Activated T-helper 1 cell treated with Interleukin-2 at 50 U/mL for 16 hours (primary cell): ENCODE measurements around the gene PRLR.
"Not testable (repeated sequence)": the region's sequence is repeated elsewhere in the genome, so short reads cannot be mapped to it uniquely, and the experiment has no call there.

Experiments used
- DNase-seq: peaks from one replicate; pipeline ENCODE4 v3.0.0-alpha.2; 2020; ENCODE audit warnings: low read depth

PRLR gene

DNA sequence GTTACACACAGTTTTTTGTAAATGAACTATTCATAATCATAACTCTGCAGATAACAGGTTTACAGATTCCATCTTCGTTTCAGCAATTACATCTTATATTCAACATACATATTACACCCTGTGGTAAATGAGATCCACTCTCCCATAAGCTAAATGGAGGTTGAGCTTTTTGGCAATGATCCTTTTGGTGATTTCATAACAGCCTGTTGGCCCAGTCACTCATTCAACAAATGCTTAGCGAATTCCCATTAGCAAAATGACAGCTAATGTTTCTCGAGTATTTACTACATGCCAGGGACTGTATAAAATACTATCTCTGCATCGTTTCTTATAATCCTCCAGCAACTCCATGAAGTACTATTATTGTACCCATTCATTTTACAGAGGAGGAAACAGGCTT, 157.1 kb downstream of the PRLR start:
- DNase-seq, result no peak

DNA sequence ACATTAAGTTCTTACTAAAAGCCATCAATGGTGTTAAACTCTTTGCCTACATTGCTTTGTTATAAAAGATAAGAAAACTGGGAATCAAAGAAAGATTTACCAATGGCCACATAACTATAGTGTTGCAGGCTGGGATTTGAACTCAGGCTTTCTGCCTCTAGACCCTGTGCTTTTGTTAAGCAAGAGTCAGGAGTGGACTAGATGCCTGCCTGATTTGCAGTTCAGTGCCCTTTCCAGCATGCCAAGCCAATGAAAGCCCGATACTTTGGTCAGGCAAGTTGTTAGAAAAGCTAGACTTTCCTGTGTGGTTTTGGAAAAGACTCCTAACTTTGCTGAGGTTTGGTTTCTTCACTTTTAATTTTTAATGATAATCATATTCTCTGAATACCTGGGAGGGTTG, 161.1 kb downstream of the PRLR start:
- DNase-seq, result no peak

DNA sequence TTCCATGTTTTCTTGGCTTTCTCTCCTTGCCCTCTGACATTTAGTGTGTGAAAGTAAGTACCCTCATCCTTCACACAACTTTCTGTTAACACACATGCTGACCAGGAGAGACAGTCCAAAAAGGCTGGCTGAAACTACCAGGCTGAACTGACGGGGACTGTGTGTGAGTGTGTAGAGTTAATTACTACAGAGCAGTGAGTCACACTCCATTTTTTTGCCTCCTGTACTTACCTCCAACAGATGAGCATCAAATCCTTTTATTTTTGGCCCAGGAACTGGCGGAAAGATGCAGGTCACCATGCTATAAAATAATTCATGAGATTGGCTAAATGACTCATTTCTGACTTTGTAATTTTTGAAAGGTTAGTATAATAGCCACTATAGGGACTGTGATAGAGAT, 162.3 kb downstream of the PRLR start:
- DNase-seq, result no peak

DNA sequence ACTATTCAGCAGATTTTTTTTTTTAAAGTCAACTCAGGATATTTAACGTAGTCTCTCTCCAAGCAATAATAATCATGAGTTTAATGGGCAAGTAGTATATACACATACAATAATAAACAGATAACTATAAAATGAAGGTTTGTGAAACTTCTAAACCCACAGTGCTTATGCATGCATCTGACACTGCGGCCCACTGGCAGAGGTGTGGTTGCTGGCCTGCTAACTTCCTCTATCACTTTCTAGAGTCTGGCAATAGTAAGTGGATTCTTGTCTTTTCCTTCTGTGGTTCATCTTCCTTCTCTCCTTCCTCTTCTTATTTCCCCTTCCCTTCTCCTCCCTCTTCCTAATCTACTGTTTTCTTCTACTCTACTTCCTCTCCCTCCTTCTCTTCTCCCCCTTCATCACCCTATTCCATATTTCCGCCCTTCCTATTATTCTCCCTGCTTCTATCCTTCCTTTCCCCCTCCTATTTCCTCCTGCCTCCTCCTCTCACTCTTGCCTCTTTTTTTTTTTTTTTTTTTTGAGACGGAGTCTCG, 164.0 kb downstream of the PRLR start:
- DNase-seq, result no peak

DNA sequence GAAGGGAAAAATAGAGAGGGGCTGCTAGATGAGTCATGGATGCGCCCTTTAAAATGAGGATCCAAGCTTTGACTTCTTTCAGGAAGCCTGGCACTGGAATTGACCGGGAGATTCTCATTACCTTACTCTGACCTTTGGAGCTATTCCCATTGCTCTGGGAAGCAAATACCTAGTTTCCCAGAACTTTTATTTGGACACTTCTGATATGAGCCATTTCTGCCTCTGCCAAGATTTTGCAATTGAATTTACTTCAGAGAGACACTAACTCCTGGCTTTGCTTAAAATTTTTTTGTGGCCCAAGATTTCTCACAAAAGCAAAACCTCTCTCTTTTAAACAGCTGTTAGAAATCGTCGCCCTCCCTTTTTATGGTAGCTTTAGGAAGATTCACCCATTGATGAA, 166.9 kb downstream of the PRLR start:
- no peak for DNase-seq

DNA sequence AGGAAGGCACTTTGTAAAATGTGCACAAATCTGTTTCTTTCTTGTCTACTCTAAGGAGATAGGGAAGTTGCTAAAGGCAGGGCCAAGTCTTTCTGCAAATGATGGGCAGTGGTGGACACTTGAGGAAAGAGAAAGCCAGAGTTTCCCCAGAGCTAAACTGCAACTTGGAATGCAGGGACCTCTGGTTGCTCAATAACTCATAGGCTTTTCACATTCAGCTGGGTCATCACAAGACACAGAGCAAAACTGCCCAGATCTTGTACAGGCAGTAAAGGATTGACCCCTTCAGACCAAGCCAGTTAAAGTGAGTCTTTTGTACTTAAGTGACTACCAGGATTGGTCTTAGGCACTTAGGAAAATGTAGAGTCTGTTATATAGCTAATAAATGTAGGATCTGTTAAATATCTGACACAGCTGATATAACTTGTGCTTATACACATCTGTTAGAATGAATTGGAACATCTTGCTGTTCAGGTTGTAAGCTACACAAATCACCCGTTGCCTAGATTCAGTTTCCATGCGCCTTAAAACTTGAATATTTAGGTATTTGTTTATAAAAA, 169.0 kb downstream of the PRLR start:
- no peak for DNase-seq

DNA sequence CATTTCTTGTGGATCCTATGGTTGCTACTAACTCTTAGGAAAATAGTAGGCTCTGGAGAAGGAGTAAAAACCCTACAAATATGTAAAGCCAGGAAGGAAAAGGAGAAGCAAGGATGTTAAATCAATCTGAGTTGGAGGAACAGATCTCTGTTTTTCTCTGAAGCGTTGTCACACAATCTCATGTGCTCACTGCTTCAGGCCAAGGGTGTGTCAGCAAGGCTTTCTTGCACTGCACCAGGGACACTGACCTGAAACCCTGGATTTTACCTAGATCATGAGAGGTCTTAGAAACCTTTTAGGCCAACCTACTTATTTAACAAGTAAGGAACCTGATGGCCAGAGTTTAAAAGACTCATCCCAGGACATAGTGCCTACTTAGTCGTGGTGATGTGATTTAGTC, 170.1 kb downstream of the PRLR start:
- no peak for DNase-seq

DNA sequence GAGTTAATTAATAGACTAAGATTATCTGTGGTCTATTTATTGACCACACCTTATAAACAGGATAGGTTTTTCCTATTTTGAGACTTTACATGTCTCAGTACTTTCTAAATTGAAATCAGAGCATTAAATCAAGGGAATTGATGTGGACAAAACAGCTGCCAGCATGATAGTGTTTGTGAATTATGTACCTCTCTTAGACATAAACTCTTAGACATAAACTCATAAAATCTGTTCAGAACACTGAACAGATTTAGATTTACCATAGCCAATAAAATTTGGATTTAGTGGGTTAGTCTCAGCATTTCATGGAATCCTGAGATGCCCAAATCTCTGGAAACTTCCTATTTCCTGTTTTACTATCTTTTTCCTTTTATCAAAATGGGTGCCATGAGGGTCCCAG, 171.0 kb downstream of the PRLR start:
- no peak for DNase-seq

DNA sequence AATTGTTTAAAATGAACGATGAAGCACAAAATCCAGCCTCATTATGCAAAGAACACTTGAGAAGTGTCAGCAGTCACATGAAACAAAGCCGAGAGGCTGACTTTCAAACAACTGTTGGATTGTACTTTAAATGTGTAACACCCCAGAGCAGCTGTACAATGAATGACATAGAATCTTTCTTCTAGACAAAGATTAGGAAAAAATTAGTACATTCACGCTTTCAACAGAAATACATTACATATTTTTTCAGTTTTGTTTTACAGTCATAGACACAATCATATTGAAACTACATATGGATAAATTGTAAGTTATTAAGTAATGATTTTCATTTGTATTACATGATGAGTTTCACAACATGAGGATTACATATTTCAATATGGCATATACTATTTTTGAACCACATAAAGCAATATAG, 171.9 kb downstream of the PRLR start:
- DNase-seq, result no peak

DNA sequence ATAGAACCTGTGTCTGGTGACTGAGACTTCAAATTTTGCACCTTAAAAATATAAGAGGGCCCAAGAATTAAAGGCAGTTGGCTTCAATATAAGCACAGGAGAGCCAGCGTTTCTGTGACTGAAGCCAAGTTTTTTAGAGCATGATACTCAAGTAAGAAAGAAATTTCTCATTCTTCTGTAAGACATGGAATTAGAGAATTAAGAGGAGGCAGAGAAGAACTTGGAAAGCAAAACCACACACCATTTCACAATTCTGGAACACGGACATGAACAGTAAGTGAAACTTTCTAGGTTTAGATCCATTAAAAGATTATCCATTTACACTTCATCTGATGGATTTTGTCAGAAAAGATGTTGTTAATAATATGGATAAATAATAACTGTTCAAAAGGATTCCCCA, 173.6 kb downstream of the PRLR start:
- no peak for DNase-seq

DNA sequence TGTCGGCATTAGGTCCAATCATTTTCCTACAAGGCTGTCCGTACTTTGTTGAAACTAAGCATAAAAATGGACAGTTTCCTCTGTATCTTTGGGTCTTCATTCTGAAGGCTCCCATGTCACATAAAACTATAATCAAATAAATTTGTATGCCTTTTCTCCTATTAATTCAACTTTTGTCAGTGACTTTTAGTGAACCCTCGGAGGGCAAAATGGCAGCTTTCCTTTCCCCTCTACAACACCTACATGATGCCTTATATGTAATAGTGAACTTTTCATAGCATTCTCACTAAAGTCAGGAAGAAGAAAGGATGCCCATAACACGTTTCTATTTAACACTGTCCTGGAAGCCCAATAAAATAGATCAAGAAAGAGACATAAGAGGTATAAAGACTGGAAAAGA, 177.4 kb downstream of the PRLR start:
- no peak for DNase-seq

DNA sequence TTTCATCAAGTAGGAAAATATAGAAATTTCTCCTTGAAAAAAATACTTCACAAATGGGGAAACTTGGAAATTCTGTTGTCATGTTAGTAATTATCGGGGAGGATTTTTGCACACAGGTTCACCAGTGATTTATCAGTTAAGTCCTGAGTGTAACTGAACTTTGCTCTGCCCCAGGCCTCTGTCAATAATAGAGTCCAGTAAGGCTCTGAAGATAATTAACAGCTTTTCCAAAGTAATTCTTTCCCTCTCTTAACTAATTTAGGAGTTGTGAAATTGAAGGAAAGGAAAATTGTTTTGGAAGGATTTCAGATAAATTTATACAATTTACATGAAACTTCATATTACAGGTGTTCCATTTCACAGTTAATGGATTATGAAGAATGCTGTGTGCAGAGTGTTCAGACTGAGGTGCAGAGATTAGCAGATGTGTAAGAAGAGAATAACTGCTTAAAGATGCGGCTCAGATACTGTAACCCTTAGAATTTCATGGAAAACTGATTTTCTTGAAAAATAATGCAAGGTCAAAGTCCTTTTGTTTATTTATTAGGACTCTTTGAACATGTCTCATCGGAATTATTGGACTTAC, 179.7 kb downstream of the PRLR start:
- DNase-seq, result no peak

DNA sequence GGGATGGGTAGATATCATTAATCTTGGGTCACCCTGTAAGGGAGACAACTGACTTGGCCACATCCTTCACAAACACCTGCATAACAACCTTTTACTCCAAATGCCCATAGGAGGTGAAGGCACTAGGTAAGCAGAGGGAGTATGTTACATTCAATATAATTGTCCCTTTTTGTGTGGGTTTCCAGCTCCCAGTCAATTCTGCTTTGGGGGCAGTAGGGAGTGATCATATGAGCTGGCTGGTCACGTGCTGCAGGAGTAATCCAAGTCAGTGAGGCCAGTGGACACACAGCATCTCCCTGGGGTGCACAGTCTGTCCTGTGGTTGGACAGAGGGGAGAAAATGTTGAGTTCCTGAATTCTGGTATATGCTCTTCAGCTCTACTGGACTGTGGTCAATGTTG, 181.4 kb downstream of the PRLR start:
- no peak for DNase-seq

DNA sequence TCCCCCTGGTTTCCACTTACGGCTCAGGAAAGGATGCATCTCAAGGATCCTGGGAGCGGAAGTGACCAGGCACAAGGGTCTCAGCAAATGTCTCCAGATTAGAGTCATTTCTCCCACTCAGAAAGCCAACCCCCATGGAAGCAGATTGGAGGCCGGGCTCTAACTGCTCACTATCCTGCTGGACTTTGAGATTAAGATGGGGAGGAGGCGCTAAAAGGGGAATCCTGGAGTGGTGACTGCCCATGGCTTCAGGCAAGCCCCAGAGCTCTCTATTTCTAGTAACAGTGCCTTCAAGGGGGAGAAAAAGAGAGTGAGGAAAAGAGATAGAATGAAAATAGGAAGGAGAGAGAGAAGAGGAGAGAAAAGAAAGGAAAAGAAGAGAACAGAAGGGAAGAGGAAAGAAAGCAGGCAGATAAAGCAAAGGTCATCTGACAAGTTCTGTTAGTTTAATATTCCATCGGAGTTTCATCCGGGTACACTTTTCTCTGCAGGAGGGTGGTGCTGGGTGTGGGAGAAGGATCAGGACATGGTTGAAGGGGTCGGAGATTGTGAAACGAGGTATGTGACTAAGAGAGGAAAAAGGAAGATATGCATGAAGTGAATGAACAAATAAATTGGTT, 182.4 kb downstream of the PRLR start, which contains the start of gene AGXT2:
AGXT2 (minus strand) TSS at position 165 of the 620 bp plus-strand sequence; CDS start at position 108, 57 bp downstream.
- DNase-seq, result no peak

DNA sequence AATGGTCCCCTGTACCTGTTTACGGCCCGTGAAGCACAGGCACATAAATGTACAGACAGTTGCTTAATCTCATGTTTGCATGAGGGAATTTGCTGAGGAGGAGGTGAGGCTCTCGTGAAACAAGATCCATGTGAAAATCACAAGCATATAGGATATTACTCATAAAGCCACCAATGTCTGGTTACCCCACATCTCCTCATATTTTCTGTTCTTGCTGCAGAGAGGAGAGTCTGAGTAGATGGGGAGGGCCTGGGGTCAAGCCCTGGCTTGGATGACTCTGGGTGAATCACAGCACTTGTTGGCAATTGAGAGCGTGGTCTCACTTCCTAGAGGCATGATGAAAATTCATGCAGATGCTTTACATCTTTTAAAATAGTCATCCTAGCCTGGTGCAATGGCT, 183.5 kb downstream of the PRLR start:
- DNase-seq, result no peak

DNA sequence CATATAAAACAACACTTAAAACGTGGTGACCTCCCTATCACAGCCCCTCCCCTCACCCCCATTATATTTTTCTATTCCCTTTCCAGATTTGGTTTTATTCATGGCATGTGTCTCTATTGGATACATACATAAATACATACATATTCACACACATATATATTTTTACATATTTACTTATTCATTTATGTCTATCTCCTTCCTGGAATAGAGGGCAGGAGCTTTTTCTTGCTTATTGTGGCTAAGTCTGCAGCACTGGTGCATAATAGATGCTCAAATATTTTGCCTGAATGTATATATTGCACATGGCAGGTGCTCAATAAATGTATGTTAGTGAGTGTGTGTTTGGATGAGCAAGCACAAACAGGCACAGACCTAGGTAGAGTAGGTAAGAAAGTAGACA, 185.0 kb downstream of the PRLR start:
- DNase-seq, result no peak

DNA sequence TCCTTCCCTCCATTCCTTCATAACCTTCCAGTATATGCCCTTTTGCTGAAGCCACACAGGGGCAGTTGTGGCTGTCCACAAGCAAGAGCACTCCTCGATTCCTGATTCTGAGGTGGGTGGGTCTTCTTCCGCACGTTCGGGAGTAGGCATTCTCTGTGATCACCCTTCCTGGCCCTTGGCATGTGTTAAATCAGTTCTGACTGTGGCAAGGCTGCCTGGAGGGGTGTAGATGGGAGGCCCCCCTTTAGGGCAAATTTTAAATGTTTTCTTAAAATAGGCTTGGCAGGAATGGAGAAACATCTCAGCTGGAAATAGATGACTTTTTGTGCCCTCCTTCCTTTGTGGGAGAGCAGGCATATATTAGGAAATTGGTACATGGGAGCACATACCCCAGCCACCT, 185.6 kb downstream of the PRLR start:
- no peak for DNase-seq

DNA sequence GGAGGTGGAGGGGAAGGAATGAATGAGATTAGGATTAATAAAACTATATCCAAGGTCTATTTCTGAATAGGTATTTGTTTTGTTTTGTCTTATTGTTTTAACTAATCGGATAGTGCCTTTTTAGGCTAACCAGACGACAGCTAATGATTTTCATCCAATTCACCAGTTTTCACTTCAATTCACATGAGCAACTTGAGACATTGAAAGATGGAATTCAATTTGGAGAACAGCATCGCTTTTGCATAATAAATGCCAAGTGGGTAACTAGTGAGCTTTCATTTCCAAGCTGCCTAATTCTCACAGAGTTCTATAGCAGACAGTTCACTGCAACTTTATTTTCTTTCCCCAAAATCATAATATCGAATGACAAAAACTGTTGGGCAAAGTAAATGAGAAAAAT, 187.5 kb downstream of the PRLR start:
- no peak for DNase-seq

DNA sequence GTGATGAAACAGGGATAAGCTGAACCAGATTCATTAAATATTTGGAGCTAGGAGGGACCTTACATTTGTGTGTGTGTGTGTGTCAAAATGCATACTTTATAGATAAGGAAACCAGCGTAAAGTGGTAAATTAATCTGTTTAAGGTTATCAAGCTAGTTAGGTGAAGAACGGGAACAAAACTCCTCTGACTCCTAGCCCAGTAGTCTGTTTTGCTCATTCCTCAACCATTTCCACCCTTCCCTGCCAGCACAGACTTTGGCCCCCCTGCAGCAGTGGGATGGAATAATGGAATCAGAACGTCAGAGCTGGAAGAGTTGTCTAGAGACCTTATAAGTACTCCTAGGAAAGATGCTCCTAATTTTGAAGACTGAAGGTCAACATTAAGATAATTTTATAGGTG, 189.0 kb downstream of the PRLR start:
- DNase-seq, result no peak

DNA sequence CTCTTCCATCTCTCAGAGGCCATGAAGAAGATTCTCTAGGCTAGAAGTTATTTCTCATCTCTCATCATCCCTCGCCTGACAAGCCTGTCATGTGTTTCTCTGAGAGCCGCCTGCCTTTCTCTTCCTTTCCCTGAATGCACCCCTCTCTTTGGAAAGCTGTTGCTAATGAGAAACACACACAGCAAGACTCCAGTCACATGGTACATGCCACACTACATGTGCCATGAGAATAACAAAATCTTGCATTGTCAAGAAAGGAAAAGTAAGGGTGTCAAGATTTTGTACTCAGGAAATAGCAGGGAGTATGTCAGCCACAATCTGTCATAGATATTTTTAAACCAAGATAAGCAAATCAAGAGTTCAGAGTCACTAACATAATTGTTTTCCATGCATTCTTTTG, 191.4 kb downstream of the PRLR start:
- DNase-seq, result no peak

DNA sequence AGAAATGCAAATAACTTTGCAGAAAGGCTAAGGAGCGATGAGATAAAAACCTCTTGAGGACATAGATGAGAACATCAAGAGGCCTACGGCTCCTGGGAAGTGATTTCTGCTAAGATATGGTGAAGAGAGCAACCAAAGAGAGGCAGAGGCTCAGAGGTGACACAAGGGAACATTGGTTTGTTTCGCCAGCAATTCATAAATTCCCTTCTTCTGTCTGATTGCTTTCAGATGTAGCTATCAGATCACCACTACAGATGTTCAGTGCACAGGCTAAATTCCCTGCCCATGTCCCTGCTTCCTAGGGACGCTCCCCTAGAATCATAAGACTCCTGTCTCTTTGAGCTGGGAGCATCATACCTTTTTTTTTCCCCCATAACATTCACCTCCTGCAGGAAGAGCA, 193.8 kb downstream of the PRLR start:
- no peak for DNase-seq

DNA sequence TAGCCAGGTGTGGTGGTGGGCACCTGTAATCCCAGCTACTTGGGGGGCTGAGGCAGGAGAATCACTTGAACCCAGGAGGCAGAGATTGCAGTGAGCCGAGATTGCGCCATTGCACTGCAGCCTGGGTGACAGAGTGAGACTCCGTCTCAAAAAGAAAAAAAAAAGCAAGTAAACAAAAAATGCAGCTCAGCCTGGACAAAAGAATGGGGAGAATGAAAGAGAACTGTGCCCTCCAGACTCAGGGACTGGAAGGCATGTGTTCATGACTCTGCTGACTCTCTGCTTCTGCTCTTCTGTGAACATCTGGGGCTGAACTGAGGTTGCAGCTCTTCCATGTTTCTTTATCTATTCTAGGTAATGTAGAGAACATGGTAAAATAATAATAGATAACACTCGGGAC, 194.4 kb downstream of the PRLR start:
- DNase-seq, result not testable (repeated sequence)

DNA sequence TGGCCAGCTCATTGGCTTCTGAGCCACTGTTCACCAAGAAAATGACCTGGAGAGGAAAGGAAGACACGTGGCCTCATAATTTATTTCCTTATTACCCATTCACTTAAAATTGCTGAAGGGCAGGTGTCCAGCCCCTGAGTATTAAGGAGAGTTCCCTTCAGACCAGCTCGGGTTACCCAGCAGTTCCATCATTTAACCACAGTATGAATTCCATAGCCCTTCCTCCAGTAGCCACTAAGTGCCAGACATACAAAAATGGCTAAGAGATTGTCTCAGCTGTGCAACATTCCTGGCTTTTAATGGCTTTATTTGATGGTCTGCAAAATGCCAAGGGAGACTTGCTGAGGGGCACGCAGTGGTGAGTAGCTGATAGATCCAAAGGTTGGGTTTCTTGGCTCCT, 195.0 kb downstream of the PRLR start:
- DNase-seq, result no peak

DNA sequence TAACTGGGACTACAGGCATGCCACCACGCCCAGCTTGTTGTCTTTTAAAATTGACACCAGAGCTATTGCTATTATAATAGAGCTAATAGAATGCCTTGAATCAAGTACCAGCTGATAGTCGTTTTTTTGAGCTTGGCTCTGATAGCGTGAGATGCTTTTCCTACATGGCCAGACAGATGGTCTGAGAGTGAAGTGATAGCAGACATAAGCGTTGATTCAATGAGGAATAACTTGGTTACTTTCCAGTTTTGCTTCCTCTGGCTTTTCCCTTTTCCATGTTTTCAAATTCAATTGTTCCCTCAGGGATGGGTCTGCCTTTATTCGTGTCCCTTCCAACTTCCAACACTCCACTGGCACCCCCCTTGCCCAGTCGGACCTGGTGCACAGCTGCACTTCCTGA, 197.9 kb downstream of the PRLR start:
- no peak for DNase-seq
